SK-N-SH (cell line): ENCODE data around the gene FEM1B.

Source experiments
- CHD2 ChIP-seq: fragments of 150-350 bp; IDR thresholded peaks from 2 replicates; pipeline ENCODE4 v1.6.1; 2018; ENCODE audit warnings: low read length; ENCODE audit not compliant: partially characterized antibody
- EP300 ChIP-seq, 2 experiments: IDR thresholded peaks; 2 replicates each; pipeline versions ENCODE4 v1.4.0 to v1.6.1; 2012; ENCODE audit warnings: borderline replicate concordance in 1 of 2, low read depth in 1 of 2, low read length in 1 of 2
- EZH2phosphoT487 ChIP-seq: fragments of 200-600 bp; sonication (generic); IDR thresholded peaks from 2 replicates; pipeline ENCODE4 v1.6.1; 2017; ENCODE audit warnings: low read depth, mixed run types, mild to moderate bottlenecking, antibody characterized with exemption, moderate library complexity, borderline replicate concordance
- FOSL2 ChIP-seq: IDR thresholded peaks from 2 replicates; pipeline ENCODE4 v1.4.0; 2012; ENCODE audit warnings: low read depth, mild to moderate bottlenecking, moderate library complexity, borderline replicate concordance
- JUND ChIP-seq: IDR thresholded peaks from 2 replicates; pipeline ENCODE4 v1.4.0; 2012
- MXI1 ChIP-seq: IDR thresholded peaks from 2 replicates; pipeline ENCODE4 v1.6.1; 2012; ENCODE audit warnings: mild to moderate bottlenecking, low read depth, low read length, improper control_type of control experiment
- NFIC ChIP-seq: IDR thresholded peaks from 2 replicates; pipeline ENCODE4 v1.4.0; 2012; ENCODE audit warnings: borderline replicate concordance
- POLR2AphosphoS5 ChIP-seq: IDR thresholded peaks from 2 replicates; pipeline ENCODE4 v1.6.1; 2012; ENCODE audit warnings: low read depth, low read length
- RAD21 ChIP-seq: IDR thresholded peaks from 2 replicates; pipeline ENCODE4 v1.6.1; 2012; ENCODE audit warnings: mild to moderate bottlenecking, low read length
- YY1 ChIP-seq: IDR thresholded peaks from 2 replicates; pipeline ENCODE4 v1.4.0; 2012; ENCODE audit warnings: low read depth, mild to moderate bottlenecking
- TF ChIP-seq, protein P1 (sequence below): fragments of 200-600 bp; sonication (generic); IDR thresholded peaks from 2 replicates; pipeline ENCODE4 v1.6.1; 2017; ENCODE audit warnings: antibody characterized with exemption, mild to moderate bottlenecking, moderate library complexity

DNA sequence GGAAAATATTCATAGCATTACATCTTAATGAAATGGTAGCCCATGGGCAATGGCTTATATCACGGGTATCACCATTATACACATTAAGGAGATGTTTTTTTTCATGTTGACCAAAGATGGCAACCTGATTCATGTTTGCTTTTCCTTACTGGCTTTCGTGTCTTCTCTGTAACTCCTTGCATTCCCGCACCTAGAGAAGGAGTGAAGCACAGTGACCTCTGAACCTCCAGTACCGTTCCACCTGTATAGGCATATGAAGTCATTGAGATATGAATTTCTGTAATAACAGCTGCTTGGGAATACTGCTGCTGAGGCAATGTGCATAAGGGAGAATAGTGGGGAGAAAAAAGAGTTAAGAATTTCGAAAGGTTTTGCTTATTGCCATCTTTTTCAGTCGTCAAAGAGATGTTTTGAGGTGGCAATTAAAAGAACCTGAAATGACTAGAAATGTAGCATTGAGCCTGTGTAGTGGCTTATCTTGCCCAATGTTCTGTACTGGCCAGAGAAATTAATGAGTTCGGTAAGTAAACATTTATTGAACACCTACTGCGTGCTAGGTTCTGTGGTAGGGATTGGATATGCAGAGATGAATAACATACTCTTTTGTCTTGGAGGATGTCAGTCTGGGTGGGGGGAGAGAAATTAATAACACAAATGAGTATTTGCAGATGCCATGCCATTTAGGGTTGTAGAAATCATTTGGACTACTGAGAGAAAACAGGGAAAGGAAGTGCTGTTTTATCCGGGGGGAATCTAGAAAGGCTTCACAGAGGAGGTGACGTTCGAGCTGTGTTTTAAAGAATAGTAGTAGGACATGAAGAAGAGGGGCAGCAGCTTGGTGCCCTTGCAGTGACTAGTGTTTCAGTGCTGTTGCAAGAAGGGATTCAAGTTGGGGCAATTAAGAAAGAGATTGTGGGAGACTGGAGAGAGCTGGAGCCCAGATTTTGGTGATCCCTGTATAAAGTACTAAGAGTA lies 2.5 kb downstream of the FEM1B start:
- TF ChIP-seq JUND = no peak
- no peak for TF ChIP-seq CHD2
- TF ChIP-seq MXI1 = no peak
- TF ChIP-seq, protein P1, sequence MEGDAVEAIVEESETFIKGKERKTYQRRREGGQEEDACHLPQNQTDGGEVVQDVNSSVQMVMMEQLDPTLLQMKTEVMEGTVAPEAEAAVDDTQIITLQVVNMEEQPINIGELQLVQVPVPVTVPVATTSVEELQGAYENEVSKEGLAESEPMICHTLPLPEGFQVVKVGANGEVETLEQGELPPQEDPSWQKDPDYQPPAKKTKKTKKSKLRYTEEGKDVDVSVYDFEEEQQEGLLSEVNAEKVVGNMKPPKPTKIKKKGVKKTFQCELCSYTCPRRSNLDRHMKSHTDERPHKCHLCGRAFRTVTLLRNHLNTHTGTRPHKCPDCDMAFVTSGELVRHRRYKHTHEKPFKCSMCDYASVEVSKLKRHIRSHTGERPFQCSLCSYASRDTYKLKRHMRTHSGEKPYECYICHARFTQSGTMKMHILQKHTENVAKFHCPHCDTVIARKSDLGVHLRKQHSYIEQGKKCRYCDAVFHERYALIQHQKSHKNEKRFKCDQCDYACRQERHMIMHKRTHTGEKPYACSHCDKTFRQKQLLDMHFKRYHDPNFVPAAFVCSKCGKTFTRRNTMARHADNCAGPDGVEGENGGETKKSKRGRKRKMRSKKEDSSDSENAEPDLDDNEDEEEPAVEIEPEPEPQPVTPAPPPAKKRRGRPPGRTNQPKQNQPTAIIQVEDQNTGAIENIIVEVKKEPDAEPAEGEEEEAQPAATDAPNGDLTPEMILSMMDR = no peak
- no peak for TF ChIP-seq EP300 (IDR thresholded peaks at IDR 0.05; ENCODE audit: borderline replicate concordance in 1 of 2, low read depth in 1 of 2, low read length in 1 of 2)
- TF ChIP-seq POLR2AphosphoS5 = no peak
- no peak for TF ChIP-seq NFIC
- no peak for TF ChIP-seq YY1
- no peak for TF ChIP-seq EZH2phosphoT487
- no peak for TF ChIP-seq RAD21
- TF ChIP-seq FOSL2 = no peak
